Upper lobe of left lung (tissue), 6 donors: ENCODE data around the gene SPDEF. TPM values are rescaled to one million over a fixed set of nuclear protein-coding genes. Genes with fewer than 3 reads are reported as not detected.

Experiments used
- ATAC-seq, 2 donors: fragments of 200-7000 bp; cut with Tn5 transposase; one replicate each; pipeline ENCODE4 v1.9.1; 2022; ENCODE audit warnings: mild to moderate bottlenecking in 2 of 2, moderate library complexity in 2 of 2; ENCODE audit not compliant: low FRiP score in 2 of 2
- DNase-seq, 2 donors: peaks; one replicate each; pipeline ENCODE4 v3.0.0-alpha.2; 2019 to 2020
- H3K27ac ChIP-seq, 4 donors: fragments of 200-600 bp; sonication (generic); one replicate each; pipeline ENCODE4 v1.5.1; 2016 to 2019
- H3K27me3 ChIP-seq, 4 donors: fragments of 200-600 bp; sonication (generic); one replicate each; pipeline ENCODE4 v1.5.1; 2017 to 2019
- H3K36me3 ChIP-seq, 4 donors: fragments of 200-600 bp; sonication (generic); one replicate each; pipeline ENCODE4 v1.5.1; 2016 to 2019
- H3K4me1 ChIP-seq, 4 donors: fragments of 200-600 bp; sonication (generic); one replicate each; pipeline ENCODE4 v1.5.1; 2018 to 2019
- H3K4me3 ChIP-seq, 4 donors: fragments of 200-600 bp; sonication (generic); one replicate each; pipeline ENCODE4 v1.5.1; 2017 to 2019; ENCODE audit warnings: mild to moderate bottlenecking in 2 of 4, moderate library complexity in 1 of 4
- H3K9me3 ChIP-seq, 4 donors: fragments of 200-600 bp; sonication (generic); one replicate each; pipeline ENCODE4 v1.5.1; 2018 to 2019
- CTCF ChIP-seq, 6 experiments: fragments of 450-650 bp in 4 of 6; fragments of 200-600 bp in 2 of 6; sonication (generic) in 2 of 6; IDR thresholded peaks; one replicate each; pipeline ENCODE4 v1.5.1; 2016 to 2019; ENCODE audit warnings: antibody characterized with exemption in 6 of 6
- EP300 ChIP-seq, 4 donors: sonication (generic); formaldehyde crosslinking; IDR thresholded peaks; one replicate each; pipeline ENCODE4 v1.5.1; 2017; ENCODE audit warnings: antibody characterized with exemption in 4 of 4, control low read depth in 2 of 4
- POLR2A ChIP-seq, 4 donors: fragments of 450-650 bp; IDR thresholded peaks; one replicate each; pipeline ENCODE4 v1.5.1; 2016 to 2017; ENCODE audit warnings: antibody characterized with exemption in 4 of 4, mild to moderate bottlenecking in 2 of 4
- POLR2AphosphoS5 ChIP-seq, 2 donors: sonication (generic); formaldehyde crosslinking; IDR thresholded peaks; one replicate each; pipeline ENCODE4 v1.5.1; 2017; ENCODE audit warnings: antibody characterized with exemption in 2 of 2
- WGBS, 2 donors: methylation state at CpG; one replicate each; pipeline ENCODE4 v1.1.5; 2017 to 2018; 5-methylcytosine and 5-hydroxymethylcytosine counted together
- total RNA-seq, 6 donors: library from RNA; depleted of rRNA in 4 of 6; stranded (reverse); fragments of >200 nt in 4 of 6; gene quantifications; one replicate each; pipeline versions ENCODE4 v1.1.0 to v1.2.1, GENCODE V29; 2016 to 2021
- donor health status: DM: no; HTN: no; CAD: no; lungs with moderate emphysema.
- donor health status: DM: no; HTN: yes; CAD: no; lungs with severe emphysema.

SPDEF gene
- total RNA-seq, 6 donors from 2014 or later: 0.61 to 5.2 (median 3.8) TPM

- Histone ChIP-seq H3K27ac (no peak overlapping the region), H3K27me3 (no peaks in the 10 kb centered on the region), H3K9me3 (no peaks in the 10 kb centered on the region), H3K4me1 (peaks cover 3% of the 10 kb centered on the region in 4 donors), H3K4me3 (no peak overlapping the region), H3K36me3 (no peaks in the 10 kb centered on the region)
- no peak for TF ChIP-seq EP300 (IDR thresholded peaks at IDR 0.05)
- no peak for TF ChIP-seq POLR2A (IDR thresholded peaks at IDR 0.05)
- TF ChIP-seq POLR2AphosphoS5 (IDR thresholded peaks at IDR 0.05): no peak
- ATAC-seq: no peak
- 74 to 87% methylated on average over 13 to 15 of the region's 15 CpGs for WGBS, 2 donors
- peak in 1 of 2 donors; percentile 46 for DNase-seq
Measured at GRCh38 chr6:34532230-34532629, 23.9 kb downstream of the SPDEF start.

- Histone ChIP-seq H3K27me3 (no peaks in the 10 kb centered on the region), H3K4me1 (peaks cover 3 to 7% (median 4%) of the 10 kb centered on the region in 4 donors), H3K9me3 (no peaks in the 10 kb centered on the region), H3K36me3 (no peaks in the 10 kb centered on the region), H3K4me3 (peak overlapping the region in 2 of 4 donors; percentile 6 to 10), H3K27ac (no peak overlapping the region)
- peak in 1 of 4 donors; percentile 43 for TF ChIP-seq POLR2A (IDR thresholded peaks at IDR 0.05)
- TF ChIP-seq CTCF (IDR thresholded peaks at IDR 0.05): no peak
- peak in 1 of 2 donors; percentile 24 for TF ChIP-seq POLR2AphosphoS5 (IDR thresholded peaks at IDR 0.05)
- TF ChIP-seq EP300 (IDR thresholded peaks at IDR 0.05): no peak
- ATAC-seq: peak; percentile 6 to 36
- DNase-seq: peak in 1 of 2 donors; percentile 70
- 80 to 89% methylated on average over 29 of the region's 29 CpGs for WGBS, 2 donors
Measured at GRCh38 chr6:34531580-34532201, 24.4 kb downstream of the SPDEF start.

- Histone ChIP-seq H3K4me3 (no peak overlapping the region), H3K27me3 (no peaks in the 10 kb centered on the region), H3K27ac (no peak overlapping the region), H3K4me1 (peaks cover 3 to 13% (median 7%) of the 10 kb centered on the region in 4 donors), H3K36me3 (no peaks in the 10 kb centered on the region), H3K9me3 (no peaks in the 10 kb centered on the region)
- 93 to 94% methylated on average over 18 of the region's 18 CpGs for WGBS, 2 donors
- ATAC-seq: no peak
- no peak for TF ChIP-seq CTCF (IDR thresholded peaks at IDR 0.05)
- TF ChIP-seq EP300 (IDR thresholded peaks at IDR 0.05): no peak
- TF ChIP-seq POLR2AphosphoS5 (IDR thresholded peaks at IDR 0.05): no peak
- TF ChIP-seq POLR2A (IDR thresholded peaks at IDR 0.05): no peak
- no peak for DNase-seq
Measured at GRCh38 chr6:34530753-34531365, 25.3 kb downstream of the SPDEF start.

- no peak for ATAC-seq
Measured at GRCh38 chr6:34529665-34530327, 26.3 kb downstream of the SPDEF start.

More at GRCh38 chr6:34529665-34530327, 26.3 kb downstream of the SPDEF start:
- Histone ChIP-seq H3K36me3 (no peaks in the 10 kb centered on the region), H3K9me3 (no peaks in the 10 kb centered on the region), H3K4me3 (no peak overlapping the region), H3K27me3 (no peaks in the 10 kb centered on the region), H3K27ac (no peak overlapping the region), H3K4me1 (peaks cover 3 to 13% (median 7%) of the 10 kb centered on the region in 4 donors)
- 56 to 62% methylated on average over 6 to 10 of the region's 10 CpGs for WGBS, 2 donors
- TF ChIP-seq CTCF (IDR thresholded peaks at IDR 0.05) (peak in 1 of 6 experiments; percentile 22), POLR2AphosphoS5 (IDR thresholded peaks at IDR 0.05) (no peak)
- peak; percentile 34 to 48 for DNase-seq
